Medulla oblongata (tissue), 1 donor: ENCODE measurements around the gene BCL2L12.

Experiments used
- DNase-seq: peaks from one replicate; pipeline ENCODE4 v3.0.0-alpha.2; 2015; ENCODE audit errors: extremely low spot score

Gene BCL2L12

DNA sequence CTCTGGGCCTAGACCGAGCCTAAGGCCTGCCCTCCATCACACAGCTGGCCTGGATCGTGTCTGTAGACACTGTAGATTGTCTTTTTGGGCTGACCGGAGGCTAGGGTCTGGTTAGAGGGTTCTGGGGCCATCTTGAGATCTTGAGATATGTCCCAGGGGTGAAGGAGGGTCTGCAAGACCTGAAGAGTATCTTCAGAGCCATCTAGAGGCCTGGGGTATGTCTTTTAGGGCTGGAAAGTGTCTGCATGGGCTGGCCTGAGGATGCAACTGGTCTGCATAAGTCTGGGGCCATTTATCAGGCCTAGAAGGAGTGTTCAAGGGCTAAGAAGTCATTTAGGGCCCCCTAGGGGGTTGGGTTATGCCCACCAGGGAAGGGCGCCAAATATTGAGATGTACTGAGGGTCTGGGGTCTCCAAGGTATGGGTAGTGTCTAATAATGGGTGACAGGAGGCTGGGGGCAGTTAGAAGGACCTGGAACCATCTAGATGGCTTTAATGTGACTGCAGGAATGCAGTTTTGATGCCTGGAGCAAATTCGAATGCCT, 23.2 kb upstream of the BCL2L12 start:
- DNase-seq = peak; percentile 13

DNA sequence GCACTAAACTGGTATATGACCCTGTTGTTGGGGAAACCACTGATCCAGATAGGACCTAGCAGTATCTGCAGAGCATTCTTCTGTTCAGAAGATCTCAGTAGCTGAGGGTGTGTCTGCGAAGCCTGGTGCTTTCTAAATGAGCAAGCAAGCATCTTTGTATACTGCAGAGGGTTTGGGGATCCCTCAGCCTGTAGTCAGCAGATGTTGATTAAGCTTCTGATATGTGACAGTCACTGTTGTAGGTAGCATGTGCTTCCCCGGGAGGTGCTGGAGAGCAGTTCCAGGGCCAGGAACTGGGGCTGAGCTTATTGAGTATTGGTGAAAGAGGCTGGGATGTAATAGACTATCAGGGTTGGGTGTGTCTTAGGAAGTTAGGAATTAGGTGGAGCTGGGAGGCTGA, 22.3 kb upstream of the BCL2L12 start:
- no peak for DNase-seq

DNA sequence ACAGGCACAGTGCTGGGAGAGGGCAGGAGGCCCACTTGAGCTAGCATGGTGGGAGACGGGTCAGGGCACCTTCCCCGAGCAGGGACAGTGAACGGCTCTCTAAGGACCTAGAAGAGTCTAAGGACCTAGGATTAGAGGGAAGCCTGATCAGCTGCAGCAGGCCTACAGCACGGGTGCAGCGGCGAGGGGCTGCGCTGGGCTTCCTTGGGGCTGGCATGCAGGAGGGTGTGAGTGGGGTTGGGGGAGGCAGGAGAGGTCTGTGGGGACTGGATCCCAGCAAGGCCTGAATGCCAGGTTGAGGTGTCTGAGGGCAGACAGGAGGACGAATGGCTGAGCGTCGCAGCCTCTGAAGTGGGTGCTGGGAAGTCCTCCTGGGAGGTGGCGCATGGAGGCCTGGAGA, 20.1 kb upstream of the BCL2L12 start:
- no peak for DNase-seq

DNA sequence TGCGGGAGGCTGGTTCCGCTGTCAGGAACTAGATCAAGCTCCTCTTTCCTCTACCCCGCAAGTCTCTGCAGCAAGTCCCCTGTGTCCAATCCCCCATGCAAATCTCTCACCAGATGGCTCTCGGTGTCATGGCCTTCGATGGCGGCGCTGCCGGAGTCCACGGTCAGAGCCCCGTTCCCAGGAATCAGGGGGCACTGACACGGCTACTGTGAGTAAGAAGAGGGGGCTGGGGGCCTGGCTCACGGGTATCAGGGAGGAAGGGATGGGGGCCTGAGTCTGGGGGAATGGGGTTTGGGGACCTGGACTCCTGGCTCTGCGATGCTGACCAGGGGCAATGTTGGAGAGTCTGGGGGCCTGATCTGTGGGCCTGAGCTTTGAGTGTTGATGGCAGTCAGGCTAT, 19.7 kb upstream of the BCL2L12 start:
- no peak for DNase-seq

DNA sequence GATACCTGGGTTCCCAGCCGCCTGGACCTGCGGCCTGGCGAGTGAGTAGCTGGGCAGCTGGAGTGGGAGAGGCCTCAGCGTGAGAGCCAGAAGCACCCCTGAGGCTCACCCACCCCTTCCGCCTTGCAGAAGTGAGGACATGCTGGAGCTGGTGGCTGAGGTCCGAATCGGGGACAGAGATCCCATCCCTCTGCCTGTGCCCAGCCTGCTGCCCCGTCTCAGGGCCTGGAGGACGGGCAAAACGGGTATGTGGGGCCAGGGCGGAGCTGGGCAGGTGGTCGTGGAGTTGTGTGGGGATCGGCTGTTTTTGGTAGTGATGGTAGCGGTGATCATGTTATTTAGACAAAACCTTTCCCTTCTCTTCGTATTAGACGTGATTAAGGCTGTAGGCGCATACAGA, 19.1 kb upstream of the BCL2L12 start:
- DNase-seq = no peak

DNA sequence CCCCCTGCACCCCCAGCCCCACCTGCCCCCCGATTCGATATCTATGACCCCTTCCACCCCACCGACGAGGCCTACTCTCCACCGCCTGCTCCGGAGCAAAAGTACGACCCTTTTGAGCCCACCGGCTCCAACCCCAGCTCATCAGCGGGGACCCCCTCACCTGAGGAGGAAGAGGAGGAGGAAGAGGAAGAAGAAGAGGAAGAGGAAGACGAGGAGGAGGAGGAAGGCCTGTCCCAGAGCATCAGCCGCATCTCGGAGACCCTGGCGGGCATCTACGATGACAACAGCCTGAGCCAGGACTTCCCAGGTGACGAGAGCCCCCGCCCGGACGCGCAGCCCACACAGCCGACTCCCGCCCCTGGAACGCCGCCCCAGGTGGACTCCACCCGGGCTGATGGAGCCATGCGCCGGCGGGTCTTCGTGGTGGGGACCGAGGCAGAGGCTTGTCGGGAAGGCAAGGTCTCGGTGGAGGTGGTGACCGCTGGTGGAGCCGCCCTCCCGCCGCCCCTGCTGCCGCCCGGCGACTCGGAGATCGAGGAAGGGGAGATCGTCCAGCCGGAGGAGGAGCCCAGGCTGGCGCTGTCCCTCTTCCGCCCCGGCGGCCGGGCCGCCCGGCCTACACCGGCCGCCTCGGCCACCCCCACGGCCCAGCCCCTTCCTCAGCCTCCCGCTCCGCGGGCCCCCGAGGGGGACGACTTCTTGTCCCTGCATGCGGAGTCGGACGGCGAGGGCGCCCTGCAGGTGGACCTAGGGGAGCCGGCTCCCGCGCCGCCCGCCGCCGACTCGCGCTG, 14.5 kb upstream of the BCL2L12 start:
- DNase-seq = no peak

DNA sequence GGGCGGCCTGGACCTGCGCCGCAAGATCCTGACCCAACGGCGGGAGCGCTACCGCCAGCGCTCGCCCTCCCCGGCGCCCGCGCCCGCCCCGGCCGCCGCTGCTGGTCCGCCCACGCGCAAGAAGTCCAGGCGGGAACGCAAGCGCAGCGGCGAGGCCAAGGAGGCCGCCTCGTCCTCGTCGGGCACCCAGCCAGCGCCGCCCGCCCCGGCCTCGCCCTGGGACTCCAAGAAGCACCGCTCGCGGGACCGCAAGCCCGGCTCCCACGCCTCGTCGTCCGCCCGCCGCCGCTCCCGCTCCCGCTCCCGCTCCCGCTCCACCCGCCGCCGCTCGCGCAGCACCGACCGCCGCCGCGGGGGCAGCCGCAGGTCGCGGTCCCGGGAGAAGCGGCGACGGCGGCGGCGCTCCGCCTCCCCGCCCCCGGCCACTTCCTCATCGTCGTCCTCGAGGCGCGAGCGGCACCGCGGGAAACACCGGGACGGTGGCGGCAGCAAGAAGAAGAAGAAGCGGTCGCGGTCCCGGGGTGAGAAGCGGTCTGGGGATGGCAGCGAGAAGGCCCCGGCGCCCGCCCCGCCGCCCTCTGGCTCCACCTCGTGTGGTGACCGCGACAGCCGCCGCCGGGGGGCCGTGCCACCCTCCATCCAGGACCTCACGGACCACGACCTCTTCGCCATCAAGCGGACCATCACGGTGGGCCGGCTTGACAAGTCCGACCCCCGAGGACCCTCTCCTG, 13.7 kb upstream of the BCL2L12 start:
- no peak for DNase-seq

DNA sequence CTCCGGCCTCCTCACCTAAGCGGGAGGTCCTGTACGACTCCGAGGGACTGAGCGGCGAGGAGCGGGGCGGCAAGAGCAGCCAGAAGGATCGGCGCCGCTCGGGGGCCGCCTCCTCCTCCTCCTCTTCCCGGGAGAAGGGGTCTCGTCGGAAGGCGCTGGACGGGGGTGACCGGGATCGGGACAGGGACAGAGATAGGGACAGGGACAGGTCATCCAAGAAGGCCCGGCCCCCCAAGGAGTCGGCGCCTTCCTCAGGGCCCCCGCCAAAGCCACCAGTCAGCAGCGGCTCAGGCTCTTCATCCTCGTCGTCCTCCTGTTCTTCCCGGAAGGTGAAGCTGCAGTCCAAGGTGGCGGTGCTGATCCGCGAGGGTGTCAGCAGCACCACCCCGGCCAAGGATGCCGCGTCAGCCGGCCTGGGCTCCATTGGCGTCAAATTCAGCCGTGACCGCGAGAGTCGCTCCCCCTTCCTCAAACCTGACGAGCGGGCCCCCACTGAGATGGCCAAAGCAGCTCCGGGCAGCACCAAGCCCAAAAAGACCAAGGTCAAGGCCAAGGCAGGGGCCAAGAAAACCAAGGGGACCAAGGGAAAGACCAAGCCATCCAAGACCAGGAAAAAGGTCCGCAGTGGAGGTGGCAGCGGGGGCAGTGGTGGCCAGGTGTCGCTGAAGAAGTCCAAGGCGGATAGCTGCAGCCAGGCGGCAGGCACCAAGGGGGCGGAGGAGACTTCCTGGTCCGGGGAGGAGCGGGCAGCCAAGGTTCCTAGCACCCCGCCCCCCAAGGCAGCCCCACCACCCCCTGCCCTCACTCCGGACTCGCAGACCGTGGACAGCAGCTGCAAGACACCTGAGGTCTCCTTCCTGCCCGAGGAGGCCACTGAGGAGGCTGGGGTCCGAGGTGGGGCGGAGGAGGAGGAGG, 12.9 kb upstream of the BCL2L12 start:
- no peak for DNase-seq

DNA sequence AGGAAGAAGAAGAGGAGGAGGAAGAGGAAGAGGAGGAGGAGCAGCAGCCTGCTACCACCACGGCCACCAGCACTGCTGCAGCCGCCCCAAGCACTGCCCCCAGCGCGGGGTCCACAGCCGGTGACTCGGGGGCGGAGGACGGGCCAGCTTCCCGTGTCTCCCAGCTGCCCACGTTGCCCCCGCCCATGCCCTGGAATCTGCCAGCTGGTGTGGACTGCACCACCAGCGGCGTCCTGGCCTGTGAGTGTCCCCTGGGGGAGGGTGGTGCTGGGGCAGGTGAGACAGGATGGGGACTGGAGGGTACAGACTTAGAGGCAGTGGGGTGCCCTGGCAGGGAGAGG, 12.3 kb upstream of the BCL2L12 start:
- DNase-seq = no peak

DNA sequence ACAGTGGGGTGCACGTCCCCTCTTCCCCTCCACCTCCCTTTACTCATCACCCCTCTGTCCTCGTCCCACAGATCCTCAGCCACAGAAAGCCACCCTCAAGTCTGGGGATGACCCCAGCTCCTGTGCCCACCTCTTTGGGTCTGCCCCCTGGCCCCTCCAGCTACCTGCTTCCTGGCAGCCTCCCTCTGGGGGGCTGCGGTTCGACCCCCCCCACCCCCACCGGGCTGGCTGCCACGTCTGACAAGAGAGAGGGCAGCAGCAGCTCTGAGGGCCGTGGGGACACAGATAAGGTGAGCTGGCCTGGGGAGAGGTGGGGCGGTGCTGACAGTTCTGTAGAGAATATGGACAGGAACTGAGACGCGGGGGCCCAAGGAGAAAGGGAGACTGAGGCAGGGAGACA, 11.2 kb upstream of the BCL2L12 start:
- no peak for DNase-seq

DNA sequence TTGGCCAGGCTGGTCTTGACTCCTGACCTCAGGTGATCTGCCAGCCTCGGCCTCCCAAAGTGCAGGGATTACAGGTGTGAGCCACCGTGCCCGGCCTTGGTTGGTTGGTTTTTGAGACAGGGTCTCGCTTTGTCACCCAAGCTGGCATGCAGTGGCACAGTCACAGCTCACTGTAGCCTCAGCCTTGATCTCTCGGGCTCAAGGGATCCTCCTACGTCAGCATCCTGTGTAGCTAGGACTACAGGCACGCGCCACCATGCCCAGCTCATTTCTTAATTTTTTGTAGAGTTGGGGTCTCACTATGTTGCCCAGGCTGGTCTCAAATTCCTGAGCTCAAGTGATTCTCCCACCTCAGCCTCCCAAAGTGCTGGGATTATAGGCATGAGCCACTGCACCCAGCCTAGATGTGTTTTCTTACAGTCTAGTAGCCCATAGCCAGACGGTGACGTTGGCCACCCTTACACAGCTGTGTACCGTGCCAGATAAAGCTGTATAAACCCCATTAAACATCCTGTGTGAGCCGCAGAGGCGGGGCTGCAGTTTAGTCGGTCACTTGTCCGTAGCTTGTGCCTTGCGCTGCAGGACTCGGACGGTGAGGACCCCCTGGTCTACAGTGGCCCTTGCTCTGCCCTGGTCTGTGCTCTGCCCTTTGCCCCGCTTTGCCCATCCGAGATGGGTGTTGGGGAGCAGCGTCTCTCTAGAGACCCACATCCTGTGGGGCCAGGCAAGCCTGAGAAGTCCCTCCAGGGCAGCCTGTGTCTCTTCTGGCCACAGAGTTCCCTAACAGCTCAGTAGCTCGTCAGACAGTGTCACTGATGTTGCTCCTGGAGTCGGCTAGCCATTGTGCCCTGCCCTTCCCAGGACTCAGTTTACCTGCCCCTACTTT, 9.9 kb upstream of the BCL2L12 start:
- no peak for DNase-seq

DNA sequence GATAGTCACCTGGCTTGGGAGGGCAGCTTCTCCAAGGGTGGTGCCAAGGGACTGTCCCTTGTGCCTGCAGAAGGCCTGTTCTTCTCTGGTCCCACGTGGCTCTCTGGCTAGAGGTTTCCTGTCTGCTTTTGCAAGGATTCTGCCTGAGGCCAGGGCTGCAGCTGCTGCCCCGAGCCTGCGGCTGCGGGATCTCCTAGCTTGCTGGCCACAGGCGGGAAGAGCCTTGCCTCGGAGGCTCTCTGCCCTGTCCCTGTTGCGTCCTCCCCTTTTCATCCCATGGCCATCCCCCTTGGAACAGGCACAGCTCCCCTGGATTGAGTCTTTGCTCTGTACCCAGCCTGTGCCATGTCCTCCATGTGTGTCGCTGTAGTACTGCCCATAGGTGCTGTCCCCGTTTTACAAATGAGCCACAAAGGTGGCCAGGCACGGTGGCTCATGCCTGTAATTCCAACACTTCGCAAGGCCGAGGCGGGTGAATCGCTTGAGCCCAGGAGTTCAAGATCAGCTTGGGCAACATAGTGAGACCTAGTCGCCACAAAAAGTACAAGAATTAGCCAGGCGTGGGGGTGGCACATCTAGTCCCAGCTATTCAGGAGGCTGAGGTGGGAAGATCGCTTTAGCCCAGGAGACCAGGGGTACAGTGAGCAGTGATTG, 9.2 kb upstream of the BCL2L12 start:
- no peak for DNase-seq

DNA sequence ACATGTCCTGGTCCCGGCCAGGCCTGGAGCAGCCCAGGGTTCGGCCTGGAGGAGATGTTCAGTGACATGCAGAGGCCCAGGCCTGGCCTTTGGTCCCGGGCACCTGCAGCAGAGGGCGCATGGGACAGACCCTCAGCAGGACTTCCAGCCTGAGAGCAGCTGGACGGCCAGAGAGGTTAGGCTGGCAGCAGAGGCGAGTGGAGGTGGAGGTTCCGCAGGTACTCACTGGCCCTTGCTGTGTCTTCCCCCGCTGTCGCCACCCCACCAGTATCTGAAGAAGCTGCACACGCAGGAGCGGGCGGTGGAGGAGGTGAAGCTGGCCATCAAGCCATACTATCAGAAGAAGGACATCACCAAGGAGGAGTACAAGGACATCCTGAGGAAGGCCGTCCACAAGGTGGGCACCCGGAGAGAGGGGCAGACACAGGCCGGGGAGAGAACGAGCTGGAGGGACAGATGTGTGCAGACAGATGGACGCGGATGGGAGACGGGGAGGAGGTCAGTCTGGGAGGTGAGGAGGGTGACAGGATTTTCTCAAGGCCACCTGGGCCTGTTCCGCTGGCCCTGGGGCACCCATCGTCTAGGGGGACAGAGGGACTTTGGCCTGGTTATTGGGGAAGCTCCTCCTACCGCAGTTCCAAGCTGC, 8.1 kb upstream of the BCL2L12 start:
- DNase-seq = no peak

DNA sequence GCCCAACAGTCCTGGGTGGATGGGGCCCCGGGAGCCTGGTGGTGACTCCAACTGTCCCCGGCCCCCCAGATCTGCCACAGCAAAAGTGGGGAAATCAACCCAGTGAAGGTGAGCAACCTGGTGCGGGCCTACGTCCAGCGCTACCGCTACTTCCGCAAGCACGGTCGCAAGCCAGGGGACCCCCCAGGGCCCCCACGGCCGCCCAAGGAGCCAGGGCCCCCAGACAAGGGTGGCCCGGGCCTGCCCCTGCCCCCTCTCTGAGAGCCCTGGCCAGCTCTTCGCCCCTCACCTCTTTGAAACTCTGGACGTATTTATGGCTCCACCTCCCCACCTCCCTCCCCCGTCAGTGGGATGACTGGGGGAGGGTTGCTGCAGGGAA, 7.6 kb upstream of the BCL2L12 start:
- DNase-seq = no peak

DNA sequence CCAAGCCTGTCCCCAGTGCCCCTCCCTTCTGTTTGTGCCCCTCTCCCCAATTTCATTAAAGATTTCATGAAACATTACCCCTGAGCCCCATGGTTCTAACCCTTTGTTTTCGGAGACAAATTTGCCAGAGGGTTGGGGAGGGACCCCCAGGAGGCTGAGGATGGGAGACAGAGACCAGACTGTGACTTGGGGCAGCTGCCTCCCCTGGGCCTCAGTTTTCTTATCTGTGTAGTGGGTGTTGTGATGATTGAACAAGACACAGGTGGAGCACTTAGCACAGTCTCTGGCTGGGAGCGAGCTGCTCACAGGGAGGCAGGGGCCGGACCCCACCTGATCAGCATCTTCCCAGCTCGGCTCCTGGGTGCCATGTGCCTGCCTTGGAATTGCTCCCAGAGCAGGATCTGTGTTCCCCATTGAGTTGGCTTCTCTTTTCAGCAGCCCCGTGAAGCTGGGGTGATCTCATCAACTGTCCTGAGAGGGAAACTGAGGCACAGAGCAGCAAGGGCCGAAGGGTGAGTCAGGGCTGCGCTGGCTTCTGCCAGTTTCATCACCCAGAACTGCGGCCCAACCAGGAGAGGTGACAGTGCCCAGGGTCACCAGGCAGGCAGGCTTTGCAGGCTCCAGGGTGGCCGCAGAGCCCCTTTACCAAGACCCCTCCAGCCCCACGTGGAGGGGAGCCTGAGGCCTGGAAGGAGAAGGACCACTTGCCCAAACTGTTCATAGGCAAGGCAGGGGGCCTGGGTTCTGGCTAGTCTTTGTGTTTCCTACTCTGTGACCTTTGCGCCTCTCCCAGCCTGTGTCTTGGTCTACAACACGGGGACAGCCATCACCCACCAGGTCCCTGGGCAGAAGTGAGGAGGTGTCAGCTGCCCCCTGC, 6.9 kb upstream of the BCL2L12 start:
- DNase-seq = no peak

DNA sequence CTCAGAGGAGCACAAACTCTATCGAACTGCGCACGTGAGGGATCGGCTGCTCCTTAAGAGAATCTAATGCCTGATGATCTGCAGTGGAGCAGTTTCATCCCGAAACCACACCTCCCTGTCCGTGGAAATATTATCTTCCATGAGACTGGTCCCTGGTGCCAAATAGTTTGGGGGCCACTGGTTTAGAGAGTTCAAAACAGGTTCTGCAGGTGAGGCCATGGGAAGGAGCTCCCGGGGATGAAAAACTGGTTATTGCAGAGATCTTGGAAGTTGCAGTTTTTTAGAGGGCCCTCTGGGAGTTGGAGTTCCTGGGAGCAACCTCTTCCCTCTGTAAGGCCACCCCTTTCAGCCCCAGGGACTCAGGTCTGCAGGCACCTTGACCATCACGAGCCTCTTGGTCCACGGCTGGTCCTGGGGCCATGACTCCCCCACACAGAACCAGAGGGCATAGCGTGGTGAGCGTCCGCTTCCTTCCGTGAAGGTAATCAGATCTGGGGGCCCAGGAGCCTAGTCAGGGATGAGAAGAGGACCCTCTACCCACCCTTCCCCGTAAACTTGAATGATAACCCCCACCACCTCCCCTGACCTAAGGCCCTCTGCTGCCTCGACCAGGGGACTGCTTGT, 5.3 kb upstream of the BCL2L12 start:
- no peak for DNase-seq

DNA sequence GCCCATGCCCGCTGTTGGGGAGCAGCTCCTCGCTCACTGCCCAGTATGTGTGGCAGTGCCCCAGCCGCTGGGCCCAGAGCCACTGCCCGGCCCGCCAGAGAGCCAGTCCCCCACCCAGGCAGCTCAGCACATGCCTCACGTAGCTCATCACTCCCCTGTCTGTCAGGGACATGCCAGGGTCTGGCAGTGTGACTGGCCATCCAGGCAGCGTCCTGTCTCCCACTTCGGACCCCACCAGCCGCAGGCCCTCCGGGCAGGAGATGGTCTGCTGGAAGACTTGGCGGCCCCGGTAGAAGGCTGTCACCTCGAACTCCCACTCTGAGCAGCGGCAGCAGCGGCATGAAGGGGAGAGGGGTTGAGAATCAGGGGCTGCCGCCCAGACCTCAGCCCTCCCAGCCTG, 3.7 kb upstream of the BCL2L12 start:
- no peak for DNase-seq

DNA sequence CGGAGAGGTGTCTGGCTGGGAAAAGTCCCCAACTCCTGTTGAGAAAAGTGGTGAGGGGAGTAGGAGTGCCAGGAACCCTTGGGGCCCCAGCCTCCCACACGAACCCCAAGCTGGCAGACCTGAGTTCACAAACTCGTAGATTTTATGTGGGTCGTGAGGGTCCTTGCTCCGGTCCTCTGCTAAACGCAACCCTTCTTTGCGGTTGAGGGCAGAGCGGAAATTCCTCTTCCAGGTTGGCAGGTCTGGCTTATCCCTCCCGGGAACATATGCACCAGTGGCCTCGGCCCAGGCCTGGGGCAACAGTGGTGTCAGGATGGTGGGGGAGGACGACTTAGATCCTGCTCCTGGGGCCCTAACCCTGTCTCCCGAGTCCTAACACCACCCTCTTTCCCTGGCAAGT, 2.5 kb upstream of the BCL2L12 start:
- no peak for DNase-seq
